HUES64 (cell line): ENCODE measurements around the gene IL1RL2. TPM values are rescaled to one million over a fixed set of nuclear protein-coding genes. Genes with fewer than 3 reads are reported as not detected.

Experiments
- H3K27ac ChIP-seq: 2 replicates; pipeline ENCODE4 v1.7.0; 2013; ENCODE audit warnings: low read depth, low read length, inconsistent platforms
- H3K27me3 ChIP-seq: 2 replicates; pipeline ENCODE4 v1.6.1; 2013; ENCODE audit warnings: mild to moderate bottlenecking, low read length; ENCODE audit not compliant: insufficient read depth
- H3K36me3 ChIP-seq: 2 replicates; pipeline ENCODE4 v1.6.1; 2013; ENCODE audit warnings: mild to moderate bottlenecking, low read length; ENCODE audit not compliant: insufficient read depth
- H3K4me1 ChIP-seq: 2 replicates; pipeline ENCODE4 v1.6.1; 2013; ENCODE audit warnings: mild to moderate bottlenecking, low read length, moderate library complexity; ENCODE audit not compliant: insufficient read depth
- H3K4me3 ChIP-seq: 2 replicates; pipeline ENCODE4 v1.5.1; 2013; ENCODE audit warnings: mild to moderate bottlenecking, low read length, moderate library complexity
- H3K9ac ChIP-seq: 2 replicates; pipeline ENCODE4 v1.6.1; 2013; ENCODE audit warnings: mild to moderate bottlenecking, low read depth, low read length
- H3K9me3 ChIP-seq: 2 replicates; pipeline ENCODE4 v1.6.1; 2013; ENCODE audit warnings: low read depth, low read length; ENCODE audit not compliant: insufficient read depth
- WGBS: fragments of 150-250, 120-280 bp; methylation state at CpG from one replicate; pipeline ENCODE4 v1.1.7; 2013; ENCODE audit warnings: missing lambda C conversion rate; 5-methylcytosine and 5-hydroxymethylcytosine counted together
- polyA plus RNA-seq, 2 experiments: library from polyadenylated mRNA; stranded (reverse); fragments of 50-300 nt; gene quantifications; one replicate each; pipeline ENCODE4 v1.2.3, GENCODE V29; 2013

Gene IL1RL2
- not detected for polyA plus RNA-seq (2013, experiment 1 of 2)
- not detected for polyA plus RNA-seq (2013, experiment 2 of 2)

DNA sequence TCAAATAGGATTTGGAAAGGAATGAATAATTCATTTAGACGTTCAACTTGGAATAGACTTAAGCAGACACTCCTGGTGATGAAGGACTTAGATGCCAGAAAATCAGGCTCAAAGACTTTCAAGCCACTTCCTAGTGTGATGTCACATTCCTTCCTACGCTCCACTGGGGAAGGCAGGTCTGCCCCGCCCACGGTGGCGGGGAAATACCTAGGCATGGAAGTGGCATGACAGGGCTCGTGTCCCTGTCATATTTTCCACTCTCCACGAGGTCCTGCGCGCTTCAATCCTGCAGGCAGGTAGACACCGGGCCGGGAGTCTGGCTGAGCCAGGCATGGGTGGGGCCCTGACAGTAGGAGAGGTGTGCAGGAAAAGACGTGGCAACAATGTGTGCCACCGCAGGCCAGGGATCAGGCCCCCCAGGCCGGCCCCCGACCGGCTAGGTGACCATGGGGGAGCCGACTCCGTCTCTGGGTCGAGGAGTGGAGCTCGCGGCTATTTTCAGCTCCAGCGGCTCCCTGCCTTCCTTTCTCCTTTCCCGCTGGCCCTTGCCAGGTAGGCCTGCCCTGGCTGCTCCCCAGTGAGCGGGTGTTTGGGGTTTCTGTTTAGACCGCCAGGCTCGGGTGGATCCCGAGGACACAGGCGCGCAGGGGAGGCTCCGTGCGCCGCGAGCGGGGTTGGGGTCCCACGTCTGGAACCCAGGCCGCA lies at the start of gene IL1RL2:
Gene IL1RL2, plus strand, starts transcription at position 233 of the 705 bp plus-strand sequence. CDS start 845 bp downstream, outside the sequence.
- Histone ChIP-seq H3K27ac (no peak within 1 kb of the TSS), H3K9ac (no peak within 1 kb of the TSS; the same call in 1 of the 2 replicates), H3K4me1 (no peaks in the 10 kb centered on the region), H3K27me3 (peaks cover 44% of the 10 kb centered on the region), H3K9me3 (no peaks in the 10 kb centered on the region), H3K36me3 (no peaks in the 10 kb centered on the region), H3K4me3 (peak within 1 kb of the TSS; percentile 61)
- 66% methylated on average over 36 of the region's 36 CpGs for WGBS

GRCh38 chr2:102137138-102137537 lies 49.7 kb upstream of the IL1RL2 start:
- peaks cover 19% of the 10 kb centered on the region for H3K27me3 ChIP-seq
- H3K4me3 ChIP-seq: no peak overlapping the region
- H3K36me3 ChIP-seq: no peaks in the 10 kb centered on the region
- 0 out of 2 replicates have a peak, but pooled peaks cover 4% of the 10 kb centered on the region for H3K4me1 ChIP-seq
- H3K27ac ChIP-seq: no peak overlapping the region
- 100% methylated on average over 2 of the region's 2 CpGs for WGBS
- no peak overlapping the region for H3K9ac ChIP-seq
- H3K9me3 ChIP-seq: no peaks in the 10 kb centered on the region

DNA sequence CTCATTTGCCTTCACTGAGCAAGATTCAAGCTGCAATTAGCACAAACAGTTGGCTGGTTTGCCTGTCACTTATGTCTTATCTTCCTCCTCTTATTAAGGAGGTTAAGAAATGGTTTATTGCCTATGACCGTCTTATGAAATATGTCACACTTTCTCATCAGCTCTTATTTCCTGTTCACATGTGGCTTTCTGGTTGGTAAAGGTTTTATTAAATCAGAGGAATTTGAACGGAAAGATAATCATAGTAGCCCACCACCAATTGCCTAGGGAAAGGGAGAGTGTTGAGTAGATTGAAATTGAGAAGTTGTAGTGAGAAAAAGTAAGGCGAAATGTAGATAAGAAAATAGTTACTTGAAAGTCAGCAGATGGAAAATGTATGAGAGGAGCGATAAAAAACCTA lies 48.5 kb upstream of the IL1RL2 start:
- Histone ChIP-seq H3K9ac (no peak overlapping the region), H3K27me3 (peaks cover 30% of the 10 kb centered on the region), H3K9me3 (no peaks in the 10 kb centered on the region), H3K27ac (no peak overlapping the region), H3K4me3 (no peak overlapping the region), H3K36me3 (no peaks in the 10 kb centered on the region), H3K4me1 (0 out of 2 replicates have a peak, but pooled peaks cover 4% of the 10 kb centered on the region)
- 95% methylated on average over 3 of the region's 4 CpGs for WGBS

GRCh38 chr2:102139851-102140250 lies 47.0 kb upstream of the IL1RL2 start:
- Histone ChIP-seq H3K4me3 (no peak overlapping the region), H3K4me1 (0 out of 2 replicates have a peak, but pooled peaks cover 4% of the 10 kb centered on the region), H3K27me3 (peaks cover 37% of the 10 kb centered on the region), H3K9me3 (no peaks in the 10 kb centered on the region), H3K27ac (no peak overlapping the region), H3K9ac (no peak overlapping the region), H3K36me3 (no peaks in the 10 kb centered on the region)
- WGBS: no CpG with 5 or more reads among the region's 1 CpG

GRCh38 chr2:102140377-102140776 lies 46.4 kb upstream of the IL1RL2 start:
- Histone ChIP-seq H3K9ac (no peak overlapping the region), H3K27ac (no peak overlapping the region), H3K4me1 (0 out of 2 replicates have a peak, but pooled peaks cover 4% of the 10 kb centered on the region), H3K4me3 (no peak overlapping the region), H3K27me3 (peaks cover 37% of the 10 kb centered on the region), H3K9me3 (no peaks in the 10 kb centered on the region), H3K36me3 (no peaks in the 10 kb centered on the region)
- WGBS: 94% methylated on average over 2 of the region's 2 CpGs

DNA sequence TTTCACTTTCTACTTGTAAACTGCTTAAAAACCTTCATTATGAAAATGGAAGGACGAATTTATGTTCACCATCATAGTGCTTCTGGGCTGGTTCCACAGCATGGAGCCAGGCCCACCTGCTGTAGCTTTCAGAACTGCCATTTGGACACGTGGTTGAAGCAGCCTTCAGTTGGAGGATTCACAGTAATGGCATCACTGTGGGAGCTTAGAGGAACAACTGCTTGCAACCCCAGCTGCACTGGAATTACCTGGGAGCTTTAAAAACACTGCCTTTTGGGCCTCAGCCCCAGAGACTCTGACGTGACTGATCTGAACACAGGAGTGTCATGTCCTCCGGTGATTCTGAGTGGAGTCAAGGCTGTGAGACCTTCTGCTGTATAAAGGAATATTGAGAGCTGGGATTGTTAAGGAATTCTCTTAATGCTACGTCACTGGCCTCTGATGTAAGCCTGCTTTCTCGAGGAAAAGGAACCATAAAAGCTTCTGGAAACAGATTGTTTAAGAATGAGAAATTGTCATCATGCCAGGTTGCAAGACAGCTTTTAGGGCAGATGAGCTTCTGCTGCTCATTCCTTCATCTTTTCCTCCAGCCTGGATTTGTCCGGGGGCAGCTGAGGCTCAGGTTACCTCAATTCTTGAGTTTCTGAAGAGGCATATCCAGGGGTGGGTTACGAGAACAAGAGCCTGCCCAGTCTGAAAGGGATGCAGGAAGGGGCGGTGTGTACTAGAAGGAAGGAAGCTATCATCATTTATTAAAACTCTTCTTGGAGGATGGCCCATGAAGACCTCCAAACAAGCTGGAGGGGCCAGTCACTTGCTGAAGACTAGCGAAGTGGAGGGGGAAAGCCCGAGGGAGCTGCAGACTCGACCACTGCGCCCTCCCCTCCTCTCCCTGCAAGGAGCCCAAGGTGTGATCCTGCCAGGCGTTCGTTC lies 45.5 kb upstream of the IL1RL2 start:
- H3K9me3 ChIP-seq: no peaks in the 10 kb centered on the region
- 81% methylated on average over 14 of the region's 15 CpGs for WGBS
- no peak overlapping the region for H3K27ac ChIP-seq
- H3K4me3 ChIP-seq: peak overlapping the region; percentile 66; the same call in 1 of the 2 replicates
- H3K4me1 ChIP-seq: 0 out of 2 replicates have a peak, but pooled peaks cover 4% of the 10 kb centered on the region
- peaks cover 37% of the 10 kb centered on the region for H3K27me3 ChIP-seq
- no peaks in the 10 kb centered on the region for H3K36me3 ChIP-seq
- H3K9ac ChIP-seq: no peak overlapping the region

DNA sequence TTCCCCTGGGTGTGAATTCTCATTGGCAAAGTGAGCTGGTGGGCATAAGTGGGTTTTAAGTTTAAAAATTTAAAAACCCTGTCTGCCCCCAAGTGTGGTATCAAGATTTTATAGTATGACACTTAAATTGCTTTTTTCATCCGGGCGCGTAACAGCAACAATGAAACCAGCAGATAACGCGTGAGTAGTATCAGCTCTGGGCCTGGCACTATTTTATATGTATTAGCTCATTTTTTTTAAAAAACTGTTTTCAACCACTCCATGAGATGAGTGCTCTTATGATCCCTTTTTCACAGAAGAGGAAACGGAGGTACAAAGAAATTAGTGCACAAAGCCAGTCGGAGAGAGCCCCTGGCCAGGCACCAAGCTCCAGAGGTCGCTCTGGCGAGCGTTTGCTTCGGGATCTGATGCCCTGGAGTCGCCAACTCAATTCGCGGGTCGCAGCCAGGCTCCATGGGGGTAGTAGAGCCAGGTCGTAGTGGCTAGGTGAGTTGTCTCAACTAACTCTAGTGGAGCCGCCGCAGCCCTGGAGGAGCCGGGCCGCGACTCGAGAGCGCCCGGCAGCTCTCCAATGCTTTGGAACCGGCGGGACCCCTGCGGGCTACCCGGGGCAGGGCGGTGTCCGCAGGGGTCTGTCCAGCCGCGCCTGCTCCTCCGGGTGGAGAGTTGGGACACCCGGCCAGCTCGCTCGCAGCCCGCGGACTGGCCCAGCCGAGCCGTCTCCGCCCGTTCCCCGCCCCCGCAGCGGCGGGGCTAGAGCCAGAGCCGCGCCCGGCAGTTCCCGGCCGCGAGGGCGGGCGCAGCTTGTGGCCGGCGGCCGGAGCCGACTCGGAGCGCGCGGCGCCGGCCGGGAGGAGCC lies 44.6 kb upstream of the IL1RL2 start, which contains the start of gene IL1R1:
Gene IL1R1, plus strand, starts transcription at position 777 of the 859 bp plus-strand sequence. CDS start 14,979 bp downstream, outside the sequence.
- peaks cover 37% of the 10 kb centered on the region for H3K27me3 ChIP-seq
- H3K9me3 ChIP-seq: no peaks in the 10 kb centered on the region
- H3K36me3 ChIP-seq: no peaks in the 10 kb centered on the region
- 0 out of 2 replicates have a peak, but pooled peaks cover 4% of the 10 kb centered on the region for H3K4me1 ChIP-seq
- H3K4me3 ChIP-seq: peak within 1 kb of the TSS; percentile 66
- peak within 1 kb of the TSS; percentile 67 for H3K9ac ChIP-seq
- H3K27ac ChIP-seq: no peak within 1 kb of the TSS
- 8% methylated on average over 65 of the region's 65 CpGs for WGBS

DNA sequence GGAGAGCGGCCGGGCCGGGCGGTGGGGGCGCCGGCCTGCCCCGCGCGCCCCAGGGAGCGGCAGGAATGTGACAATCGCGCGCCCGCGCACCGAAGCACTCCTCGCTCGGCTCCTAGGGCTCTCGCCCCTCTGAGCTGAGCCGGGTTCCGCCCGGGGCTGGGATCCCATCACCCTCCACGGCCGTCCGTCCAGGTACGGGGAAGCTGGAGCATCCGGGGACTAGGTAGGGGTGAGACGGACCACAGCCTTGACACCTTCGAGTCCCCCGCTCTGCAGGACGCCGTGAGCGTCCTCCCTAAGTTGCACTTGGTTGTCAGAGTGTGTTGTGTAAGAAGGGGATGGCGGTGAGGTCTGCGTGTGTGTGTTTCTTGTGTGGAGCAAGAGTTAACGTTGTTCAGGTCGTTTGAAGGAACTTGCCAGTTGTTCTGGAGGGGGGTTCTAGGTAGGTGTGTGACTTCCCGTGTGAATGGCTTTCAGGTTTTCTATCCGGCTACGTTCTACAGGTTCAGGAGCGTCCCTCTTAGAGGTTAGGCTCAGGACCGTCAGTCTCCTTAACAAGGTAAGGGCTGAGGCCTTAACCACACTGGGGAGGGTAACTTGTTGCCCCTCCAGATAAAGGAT lies 43.9 kb upstream of the IL1RL2 start:
- no peaks in the 10 kb centered on the region for H3K9me3 ChIP-seq
- H3K9ac ChIP-seq: no peak overlapping the region
- H3K4me1 ChIP-seq: 0 out of 2 replicates have a peak, but pooled peaks cover 4% of the 10 kb centered on the region
- no peak overlapping the region for H3K27ac ChIP-seq
- H3K4me3 ChIP-seq: peak overlapping the region; percentile 66
- no peaks in the 10 kb centered on the region for H3K36me3 ChIP-seq
- 15% methylated on average over 42 of the region's 42 CpGs for WGBS
- H3K27me3 ChIP-seq: peaks cover 37% of the 10 kb centered on the region

DNA sequence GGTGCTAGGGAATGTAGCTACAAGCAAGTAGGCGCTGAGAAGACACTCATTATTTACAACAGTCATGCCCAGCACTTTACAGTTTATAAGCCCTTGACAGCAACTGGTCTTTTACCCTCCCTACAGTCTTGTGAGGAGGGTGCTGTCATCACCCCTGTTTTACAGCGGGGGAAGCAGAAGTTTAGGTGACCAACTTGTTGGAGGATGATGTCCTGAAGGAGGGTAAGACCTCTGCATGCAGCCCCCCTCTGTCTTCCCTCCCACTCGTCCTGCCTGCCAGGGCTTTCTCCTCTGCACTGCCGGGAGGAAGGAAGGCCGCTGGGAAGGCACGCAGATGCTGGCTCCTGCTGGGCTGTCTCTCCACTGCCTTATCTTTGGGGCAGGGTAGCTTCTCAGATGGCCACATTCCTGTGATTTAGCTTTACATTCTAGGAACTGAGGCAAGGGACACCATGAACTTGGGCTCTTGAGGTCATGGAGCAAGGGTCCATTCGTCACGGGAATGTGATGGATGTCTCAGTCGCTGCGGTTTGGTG lies 43.3 kb upstream of the IL1RL2 start:
- 74% methylated on average over 9 of the region's 10 CpGs for WGBS

DNA sequence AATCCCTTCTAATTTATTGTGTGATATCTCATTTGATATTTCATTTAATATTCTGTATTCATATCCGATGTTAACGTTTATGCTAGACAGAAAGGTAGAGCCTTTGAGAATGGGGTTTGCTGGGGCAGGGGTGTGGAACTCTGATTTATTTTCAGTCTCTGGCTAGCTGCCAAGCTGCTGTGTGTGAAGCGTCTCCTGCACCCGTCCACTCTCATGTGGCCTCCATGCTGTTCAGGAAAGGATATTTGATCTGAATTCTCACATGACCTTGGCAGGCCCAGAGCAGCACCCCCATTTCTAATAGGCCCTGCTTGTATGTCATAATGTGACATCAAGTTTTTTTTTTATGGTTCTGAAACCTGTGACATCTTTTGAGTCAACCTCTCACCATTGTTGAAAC lies 42.7 kb upstream of the IL1RL2 start:
- WGBS: 94% methylated on average over 4 of the region's 4 CpGs
- 0 out of 2 replicates have a peak, but pooled peaks cover 4% of the 10 kb centered on the region for H3K4me1 ChIP-seq
- no peak overlapping the region for H3K27ac ChIP-seq
- H3K36me3 ChIP-seq: no peaks in the 10 kb centered on the region
- H3K27me3 ChIP-seq: peaks cover 37% of the 10 kb centered on the region
- H3K9ac ChIP-seq: no peak overlapping the region
- peaks cover 4% of the 10 kb centered on the region; the same call in 1 of the 2 replicates for H3K9me3 ChIP-seq
- H3K4me3 ChIP-seq: no peak overlapping the region

More for the DNA sequence above, 43.3 kb upstream of the IL1RL2 start:
- Histone ChIP-seq H3K9me3 (no peaks in the 10 kb centered on the region), H3K36me3 (no peaks in the 10 kb centered on the region), H3K27ac (no peak overlapping the region), H3K9ac (no peak overlapping the region), H3K4me3 (no peak overlapping the region; the same call in 1 of the 2 replicates), H3K27me3 (peaks cover 37% of the 10 kb centered on the region), H3K4me1 (0 out of 2 replicates have a peak, but pooled peaks cover 4% of the 10 kb centered on the region)
